K562 (cell line): ENCODE measurements around the gene DIO3. TPM values are rescaled to one million over a fixed set of nuclear protein-coding genes. Genes with fewer than 3 reads are reported as not detected.

Experiments used
- ATAC-seq: fragments of 200-7000 bp; cut with Tn5 transposase; 3 replicates; pipeline ENCODE4 v1.9.1; 2020; ENCODE audit warnings: moderate library complexity
- BruUV-seq: library from RNA; stranded (reverse); fragments of 400-500 nt; replicated peaks from 2 replicates; lab custom pipeline; 2021; lab: Mats Ljungman, UMichigan
- CTCF ChIA-PET: fragments of 300-600 bp; formaldehyde crosslinking; extraction: SDS; loops from one replicate; lab custom pipeline; 2021; ENCODE audit warnings: low intra/inter-chr PET ratio; lab: Yijun Ruan, JAX
- POLR2A ChIA-PET: fragments of 300-600, 350-650 bp; sonication (Branson Sonifier 250); formaldehyde crosslinking; extraction: SDS; loops from one replicate; lab custom pipeline; 2021; ENCODE audit warnings: antibody characterized with exemption, inconsistent platforms; lab: Yijun Ruan, JAX
- DNase-seq, 4 experiments: peaks; one replicate each; pipeline versions ENCODE4 v3.0.0 to v3.0.0-alpha.2; 2011 to 2018; ENCODE audit warnings: low spot score in 3 of 4, mixed read lengths in 3 of 4; ENCODE audit errors: extremely low read depth in 1 of 4
- FAIRE-seq: peaks from 2 replicates; lab custom pipeline; 2011; peaks lifted over from hg19 to GRCh38; lab: Jason Lieb, UNC
- H2AFZ ChIP-seq: 2 replicates; pipeline ENCODE4 v1.6.0; 2011; ENCODE audit warnings: low read depth, low read length, control low read depth, inconsistent platforms
- H3K27ac ChIP-seq: fragments of 200-600 bp; 3 replicates; pipeline ENCODE4 v1.8.0; 2011; ENCODE audit warnings: low read depth, mild to moderate bottlenecking, control low read depth, inconsistent platforms, low read length, moderate library complexity, mixed read lengths; ENCODE audit errors: extremely low read depth
- H3K27me3 ChIP-seq, 2 experiments: fragments of 300-600 bp in 1 of 2; 2 replicates in 1 of 2; 3 replicates in 1 of 2; pipeline versions ENCODE4 v1.6.0 to v1.8.0; 2011; ENCODE audit warnings: inconsistent platforms in 2 of 2, low read length in 2 of 2, mild to moderate bottlenecking in 1 of 2, mixed read lengths in 1 of 2, moderate library complexity in 1 of 2; ENCODE audit not compliant: control insufficient read depth in 2 of 2, insufficient read depth in 2 of 2
- H3K36me3 ChIP-seq: fragments of 300-600 bp; 3 replicates; pipeline ENCODE4 v1.8.0; 2011; ENCODE audit warnings: mild to moderate bottlenecking, low read length, inconsistent platforms; ENCODE audit not compliant: control insufficient read depth, insufficient read depth
- H3K4me1 ChIP-seq, 2 experiments: fragments of 200-600 bp in 1 of 2; replicated peaks in 1 of 2; 2 replicates in 1 of 2; 3 replicates in 1 of 2; pipeline versions ENCODE4 v1.5.1 to v1.8.0; 2011; ENCODE audit warnings: inconsistent platforms in 2 of 2, low read length in 2 of 2, mild to moderate bottlenecking in 1 of 2, mixed read lengths in 1 of 2, moderate library complexity in 1 of 2; ENCODE audit not compliant: control insufficient read depth in 2 of 2, insufficient read depth in 2 of 2
- H3K4me2 ChIP-seq: 2 replicates; pipeline ENCODE4 v1.6.1; 2011; ENCODE audit warnings: low read length, control low read depth, inconsistent platforms, mixed read lengths; ENCODE audit not compliant: insufficient read depth
- H3K4me3 ChIP-seq: fragments of 200-600 bp; sonication (generic), shearing (Covaris generic); 2 replicates; pipeline ENCODE4 v1.5.1; 2016; ENCODE audit warnings: control low read depth, inconsistent platforms
- H3K79me2 ChIP-seq: fragments of 200-600 bp; 3 replicates; pipeline ENCODE4 v1.8.0; 2011; ENCODE audit warnings: low read length, inconsistent platforms; ENCODE audit not compliant: control insufficient read depth, insufficient read depth
- H3K9ac ChIP-seq, 2 experiments: 2 replicates each; pipeline versions ENCODE4 v1.6.0 to v1.6.1; 2011; ENCODE audit warnings: low read depth in 2 of 2, low read length in 2 of 2, control low read depth in 1 of 2, inconsistent platforms in 1 of 2, mild to moderate bottlenecking in 1 of 2, mixed read lengths in 1 of 2; ENCODE audit not compliant: insufficient read depth in 1 of 2
- H3K9me1 ChIP-seq: one replicate; pipeline ENCODE4 v1.6.0; 2011; ENCODE audit warnings: inconsistent platforms, mild to moderate bottlenecking, low read length, moderate library complexity; ENCODE audit not compliant: control insufficient read depth, insufficient read depth
- H3K9me3 ChIP-seq: replicated peaks from 2 replicates; pipeline ENCODE4 v1.5.1; 2011; ENCODE audit warnings: low read depth, low read length, inconsistent platforms; ENCODE audit not compliant: control insufficient read depth, insufficient read depth
- H4K20me1 ChIP-seq: replicated peaks from 2 replicates; pipeline ENCODE4 v1.6.1; 2011; ENCODE audit warnings: low read length, inconsistent platforms, mixed read lengths; ENCODE audit not compliant: control insufficient read depth, insufficient read depth
- BHLHE40 ChIP-seq: IDR thresholded peaks from 2 replicates; pipeline ENCODE4 v1.6.1; 2011; ENCODE audit warnings: low read length, improper control_type of control experiment
- CBX1 ChIP-seq: sonication (generic); IDR thresholded peaks from 2 replicates; pipeline ENCODE4 v1.6.1; 2016; ENCODE audit warnings: antibody characterized with exemption, low read depth, mild to moderate bottlenecking
- FOS ChIP-seq: IDR thresholded peaks from 3 replicates; pipeline ENCODE4 v1.6.1; 2011; ENCODE audit not compliant: insufficient read length; ENCODE audit errors: extremely low read depth
- GABPA ChIP-seq: fragments of 200-800 bp; sonication (Bioruptor generic); conservative IDR thresholded peaks from 2 replicates; pipeline ENCODE4 v1.6.1; 2016; ENCODE audit warnings: low read depth, missing genetic modification characterization, missing compliant biosample characterization
- MAFF ChIP-seq: IDR thresholded peaks from 2 replicates; pipeline ENCODE4 v1.6.1; 2012; ENCODE audit warnings: low read length, improper control_type of control experiment
- NR2C1 ChIP-seq, 2 experiments: fragments of 450-650 bp; IDR thresholded peaks; 2 replicates each; pipeline ENCODE4 v1.6.1; 2017; ENCODE audit warnings: mild to moderate bottlenecking in 2 of 2, antibody characterized with exemption in 1 of 2, inconsistent platforms in 1 of 2, missing compliant biosample characterization in 1 of 2, missing genetic modification characterization in 1 of 2
- PURB ChIP-seq: sonication (generic); formaldehyde crosslinking; IDR thresholded peaks from 2 replicates; pipeline ENCODE4 v1.9.0; 2021; ENCODE audit warnings: low read depth, mild to moderate bottlenecking, missing genetic modification reagents
- SREBF1 ChIP-seq: fragments of 150-350 bp; IDR thresholded peaks from 2 replicates; pipeline ENCODE4 v1.6.1; 2014; ENCODE audit warnings: antibody characterized with exemption, low read depth, low read length, borderline replicate concordance
- ZNF134 ChIP-seq: fragments of 250-450 bp; sonication (Bioruptor Pico); conservative IDR thresholded peaks from 2 replicates; pipeline ENCODE4 v1.4.0; 2020
- ZNF263 ChIP-seq: sonication (generic); formaldehyde crosslinking; IDR thresholded peaks from 2 replicates; pipeline ENCODE4 v1.8.0; 2022; ENCODE audit warnings: mild to moderate bottlenecking, missing genetic modification reagents, borderline replicate concordance
- WGBS: fragments of 100-300 bp; shearing (Covaris generic); methylation state at CpG from one replicate; pipeline ENCODE4 v1.1.6; 2016; ENCODE audit warnings: low coverage, mixed read lengths; ENCODE audit not compliant: insufficient coverage; ENCODE audit errors: missing lambda C conversion rate; 5-methylcytosine and 5-hydroxymethylcytosine counted together
- in situ Hi-C: fragments of 300-500 bp; cut with MboI; formaldehyde crosslinking; loops from 4 replicates; pipeline ENCODE4 v1.15.0; 2018; ENCODE audit warnings: inconsistent platforms, mixed read lengths
- intact Hi-C: fragments of 100-400 bp; cut with micrococcal nuclease; formaldehyde crosslinking; loops from 2 replicates; pipeline ENCODE4 v1.14.2; 2022
- polyA plus RNA-seq, 8 experiments: library from polyadenylated mRNA; depleted of rRNA in 4 of 8; stranded (reverse) in 5 of 8; unstranded in 3 of 8; fragments of >200 nt; fragmentation: Nextera tagmentation in 2 of 8; fragmentation: Illumina TruSeq in 1 of 8; extraction: Ambion mirVana in 2 of 8; extraction: Trizol in 1 of 8; gene quantifications; 2 replicates each; pipeline versions ENCODE4 v1.2.1 to v1.2.3, GENCODE V29; 2011 to 2014; ENCODE audit warnings: inconsistent platforms in 1 of 8, missing spikeins in 1 of 8
- total RNA-seq, 7 experiments: library from RNA; depleted of rRNA in 6 of 7; stranded (reverse); fragments of >200 nt in 6 of 7; fragmentation: Illumina TruSeq in 2 of 7; extraction: Trizol in 2 of 7; gene quantifications; 2 replicates each; pipeline versions ENCODE4 v1.2.1 to v1.2.3, GENCODE V29; 2011 to 2021; ENCODE audit warnings: low replicate concordance in 1 of 7
- TF ChIP-seq, protein P1 (sequence below): sonication (generic); formaldehyde crosslinking; IDR thresholded peaks from 2 replicates; pipeline ENCODE4 v1.8.0; 2022; ENCODE audit warnings: mild to moderate bottlenecking, missing genetic modification reagents

DIO3 gene
- total and polyA plus RNA-seq, 9 of the 15 experiments (the other 6 are each of a cell fraction or from before 2014, with no cell fraction given): not detected

DNA sequence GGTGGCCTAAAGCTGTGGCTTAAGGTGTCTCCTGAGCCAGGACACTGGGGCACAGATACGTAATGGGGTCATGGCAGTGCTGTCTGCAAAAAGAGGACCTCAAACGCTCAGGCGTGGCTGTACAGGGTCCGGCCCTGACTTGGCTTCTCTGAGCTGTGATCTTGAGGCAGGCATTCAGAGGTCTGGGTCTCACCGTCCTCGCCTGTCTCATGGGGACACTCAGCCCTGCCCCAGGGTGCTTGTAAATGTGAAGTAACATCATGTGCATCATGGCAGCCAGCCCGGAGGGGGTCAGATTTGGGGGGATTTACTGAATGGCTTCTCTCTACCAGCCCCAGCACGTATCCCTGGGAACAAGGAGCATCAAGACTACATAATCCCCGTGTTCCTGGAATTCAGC is 28.8 kb downstream of the DIO3 start:
- ATAC-seq (no peak), DNase-seq (no peak), FAIRE-seq (no peak)
- no peaks in the 10 kb centered on the region for H3K9me3 ChIP-seq
- POLR2A ChIA-PET: interaction anchor here (0.6 kb wide), 1 partner anchor 493 kb away, joined by 3 read pairs; no protein-coding TSS in a partner anchor
- H3K9me1 ChIP-seq: no peaks in the 10 kb centered on the region
- no peak overlapping the region for H3K4me3 ChIP-seq
- no peak overlapping the region for H3K27ac ChIP-seq
- H3K36me3 ChIP-seq: no peaks in the 10 kb centered on the region
- H3K79me2 ChIP-seq: no peaks in the 10 kb centered on the region
- H3K27me3 ChIP-seq: peaks cover 0 to 11% of the 10 kb centered on the region in 2 experiments; a peak in 1 of 5 replicates
- H3K9ac ChIP-seq: no peak overlapping the region
- H3K4me2 ChIP-seq: no peak overlapping the region
- intact Hi-C loops (no loop called here), in situ Hi-C loops (no loop called here)
- WGBS: 18% methylated on average over 9 of the region's 9 CpGs
- H2AFZ ChIP-seq: no peak overlapping the region
- H3K4me1 ChIP-seq: no peaks in the 10 kb centered on the region; a peak in 1 of 5 replicates
- CTCF ChIA-PET: no interaction called here
- BruUV-seq: no TSS peak
- no peaks in the 10 kb centered on the region for H4K20me1 ChIP-seq
- TF ChIP-seq SREBF1 (no peak), MAFF (no peak), NR2C1 (IDR thresholded peaks at IDR 0.05) (no peak), NR2C1 (tag; IDR thresholded peaks at IDR 0.05) (no peak), FOS (no peak), ZNF134 (CRISPR knock-in tag) (no peak), GABPA (tag) (no peak), ZNF263 (no peak), PURB (CRISPR knock-in tag) (no peak), CBX1 (no peak), BHLHE40 (no peak)
- TF ChIP-seq, protein P1, sequence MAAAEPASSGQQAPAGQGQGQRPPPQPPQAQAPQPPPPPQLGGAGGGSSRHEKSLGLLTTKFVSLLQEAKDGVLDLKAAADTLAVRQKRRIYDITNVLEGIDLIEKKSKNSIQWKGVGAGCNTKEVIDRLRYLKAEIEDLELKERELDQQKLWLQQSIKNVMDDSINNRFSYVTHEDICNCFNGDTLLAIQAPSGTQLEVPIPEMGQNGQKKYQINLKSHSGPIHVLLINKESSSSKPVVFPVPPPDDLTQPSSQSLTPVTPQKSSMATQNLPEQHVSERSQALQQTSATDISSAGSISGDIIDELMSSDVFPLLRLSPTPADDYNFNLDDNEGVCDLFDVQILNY (CRISPR knock-in tag): no peak
